IPS-NIHi7 (cell line): ENCODE data around the gene GALT.

ENCODE experiments used
- DNase-seq: peaks from one replicate; pipeline ENCODE4 v3.0.0; 2012; ENCODE audit warnings: mixed read lengths; ENCODE audit errors: extremely low spot score

Gene GALT

DNA sequence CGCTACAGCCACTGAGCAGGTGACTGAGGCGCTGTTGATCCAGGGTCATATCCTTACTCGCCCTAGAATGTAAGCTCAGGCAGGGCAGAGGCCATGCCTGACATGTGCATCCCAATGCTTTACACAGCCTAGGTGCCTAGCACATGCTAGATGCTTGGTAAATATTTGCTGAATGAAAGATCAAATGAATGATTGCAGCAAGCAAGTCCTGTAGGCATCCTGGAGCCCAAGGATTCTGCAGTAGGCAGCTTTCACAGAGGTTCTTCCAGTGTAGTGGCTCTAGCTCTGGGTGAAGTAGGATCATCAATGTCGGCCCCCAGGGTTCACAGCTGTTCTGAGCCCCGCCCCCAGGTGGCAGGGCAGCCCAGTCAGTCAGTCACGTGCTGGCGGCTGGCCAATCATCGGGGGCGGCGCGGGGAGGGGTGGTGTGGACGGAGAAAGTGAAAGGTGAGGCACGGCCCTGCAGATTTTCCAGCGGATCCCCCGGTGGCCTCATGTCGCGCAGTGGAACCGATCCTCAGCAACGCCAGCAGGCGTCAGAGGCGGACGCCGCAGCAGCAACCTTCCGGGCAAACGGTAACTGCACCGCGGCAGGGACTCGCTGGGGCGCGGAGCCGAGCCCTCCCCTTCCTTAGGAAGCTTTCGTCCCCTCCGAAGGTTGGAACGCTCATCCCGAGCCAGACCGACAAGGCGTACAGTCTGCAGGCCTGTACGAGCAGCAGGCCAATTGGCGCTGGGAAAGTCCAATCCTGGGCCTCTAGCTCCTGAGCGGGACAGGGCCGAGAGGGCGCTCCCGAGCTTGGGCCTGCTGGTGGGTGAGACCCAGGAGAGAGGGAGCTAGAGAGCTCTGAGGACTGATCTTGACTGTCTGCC, at the start of gene GALT:
Gene GALT, plus strand, starts transcription at position 465 of the 873 bp plus-strand sequence. Its CDS starts 30 bp downstream, at position 495.
- peak; percentile 95 for DNase-seq

DNA sequence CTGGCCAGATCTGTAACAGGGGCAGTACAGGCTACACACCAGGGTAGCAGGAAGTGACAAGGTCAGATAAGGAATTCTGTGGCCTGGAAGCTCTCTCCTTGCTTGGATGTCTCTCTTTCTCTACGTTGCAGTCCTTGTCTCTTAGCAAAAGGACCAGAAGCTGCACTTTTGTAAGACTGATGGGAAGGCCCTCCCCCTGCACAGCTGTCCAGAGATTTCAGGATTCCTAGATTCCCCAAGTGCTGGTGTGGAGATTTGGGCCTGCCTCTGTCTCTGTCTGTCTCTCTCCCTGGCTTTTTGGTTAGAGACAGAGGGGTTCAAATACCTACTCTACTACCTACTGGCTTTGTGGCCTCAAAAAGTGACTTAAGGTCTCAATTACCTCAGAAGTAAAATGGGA, 46.9 kb upstream of the GALT start:
- DNase-seq, result peak; percentile 27

DNA sequence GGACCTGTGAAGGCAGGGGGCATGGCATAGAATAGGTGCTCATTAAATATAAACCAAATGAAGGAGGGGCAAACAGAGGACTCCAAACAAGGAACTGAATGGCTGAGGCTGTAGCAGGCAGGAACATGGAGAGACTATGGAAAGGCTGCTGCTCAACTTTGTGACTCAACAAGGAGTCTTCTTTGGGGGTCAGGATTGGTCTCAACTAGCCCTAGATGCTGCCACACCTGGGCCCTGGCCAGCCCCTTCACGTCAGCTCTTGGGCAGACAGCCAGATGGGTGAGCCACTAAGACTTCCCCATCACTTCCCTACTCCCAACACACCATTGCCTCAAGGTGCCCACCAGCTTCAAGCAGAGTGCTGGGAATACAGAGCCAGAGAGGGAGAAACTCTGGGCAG, 45.6 kb upstream of the GALT start:
- DNase-seq, result no peak

DNA sequence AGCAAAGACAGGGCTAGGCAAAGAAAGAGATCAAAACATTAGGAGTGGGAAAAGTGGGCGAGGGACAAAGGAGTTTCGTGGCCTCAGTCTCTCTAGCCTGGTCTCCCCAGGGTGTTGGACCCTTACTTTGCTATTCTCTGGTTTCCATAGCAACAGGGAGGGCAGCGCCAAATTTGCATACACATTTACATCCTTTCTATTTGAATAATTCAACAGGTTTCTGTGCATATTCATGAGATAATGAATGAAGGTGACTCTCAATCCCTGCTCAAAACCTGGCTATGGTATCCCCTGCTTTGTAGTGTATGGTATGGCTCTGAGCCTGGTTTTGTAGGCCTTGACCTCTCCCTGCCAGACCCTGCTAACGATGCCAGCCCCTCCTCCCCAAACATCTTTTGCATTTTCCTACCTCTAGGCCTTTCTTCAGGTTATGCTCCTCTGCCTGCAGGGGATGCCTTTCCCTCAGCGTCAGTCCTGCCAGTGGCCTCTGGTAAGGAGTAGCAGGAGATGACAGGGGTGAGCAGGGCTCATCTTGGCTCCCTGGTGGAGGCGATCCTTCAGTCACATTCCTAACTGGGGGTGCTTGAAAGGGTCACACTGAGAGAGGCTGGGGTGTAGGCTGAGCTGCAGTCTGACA, 44.4 kb upstream of the GALT start:
- peak; percentile 33 for DNase-seq

DNA sequence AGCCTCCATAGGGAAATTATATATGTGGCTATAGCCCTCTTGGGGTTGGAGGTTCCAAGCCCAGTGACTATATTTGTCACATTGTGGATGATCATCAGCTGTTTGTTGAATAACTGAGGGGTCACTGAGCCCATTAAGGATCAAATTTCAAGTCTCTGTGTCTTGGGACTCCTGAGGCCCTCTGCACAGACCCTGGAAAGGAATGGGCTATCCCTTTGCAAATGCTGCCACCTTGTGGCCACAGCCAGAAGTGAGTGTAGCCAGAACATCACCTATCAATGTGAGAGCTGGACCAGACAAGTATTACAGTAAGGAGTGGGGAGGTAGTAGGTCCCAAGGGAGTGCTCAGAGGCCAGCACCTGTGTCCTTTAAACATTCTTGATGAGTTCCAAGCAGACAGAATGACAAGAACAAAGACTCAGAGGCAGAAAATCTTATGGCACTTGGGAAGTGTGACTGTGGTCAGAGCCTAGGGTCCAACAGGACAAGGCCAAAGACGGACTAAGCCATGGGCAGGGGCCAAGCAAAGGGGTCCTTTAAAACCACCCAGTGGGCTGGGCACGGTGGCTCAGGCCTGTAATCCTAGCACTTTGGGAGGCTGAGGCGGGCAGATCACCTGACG, 42.8 kb upstream of the GALT start:
- peak; percentile 90 for DNase-seq

DNA sequence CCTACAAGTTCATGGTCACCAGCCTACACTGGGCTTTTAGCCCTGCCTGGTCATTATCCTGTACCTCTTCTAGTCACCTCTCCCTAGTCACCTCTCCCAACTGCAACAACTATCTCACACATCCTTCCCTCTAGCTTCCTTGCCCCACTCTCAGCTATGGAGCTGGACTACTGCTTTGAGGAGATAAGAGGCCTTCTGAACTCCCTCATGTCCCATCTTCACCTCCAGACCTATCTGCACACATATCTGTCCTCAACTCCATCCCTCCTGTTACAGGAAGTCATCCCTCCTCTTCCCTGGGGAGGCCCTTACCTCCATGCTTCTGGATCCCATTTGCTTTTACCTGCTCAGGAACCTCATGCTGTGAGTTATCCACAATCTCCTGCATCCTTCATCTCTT, 40.3 kb upstream of the GALT start:
- DNase-seq, result no peak

DNA sequence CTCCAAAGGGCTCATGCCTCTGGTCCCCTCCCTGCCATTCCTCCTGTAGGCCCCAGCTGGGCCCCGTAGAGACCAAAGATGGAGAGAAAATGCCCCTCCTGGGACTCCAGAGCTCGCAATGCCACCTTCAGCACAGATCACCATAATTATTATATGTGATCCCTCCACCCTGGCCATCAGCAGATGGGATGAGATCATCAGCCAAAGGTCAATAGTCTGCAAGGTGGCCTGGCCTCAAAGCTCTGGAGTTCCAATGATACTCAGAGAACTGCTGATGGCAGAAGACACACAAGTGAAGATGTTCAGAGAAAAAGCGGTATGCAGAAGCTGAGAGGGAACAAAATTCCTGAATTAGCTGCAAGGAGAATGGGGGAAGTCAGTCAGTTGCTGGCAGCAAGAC, 39.6 kb upstream of the GALT start:
- DNase-seq, result no peak

DNA sequence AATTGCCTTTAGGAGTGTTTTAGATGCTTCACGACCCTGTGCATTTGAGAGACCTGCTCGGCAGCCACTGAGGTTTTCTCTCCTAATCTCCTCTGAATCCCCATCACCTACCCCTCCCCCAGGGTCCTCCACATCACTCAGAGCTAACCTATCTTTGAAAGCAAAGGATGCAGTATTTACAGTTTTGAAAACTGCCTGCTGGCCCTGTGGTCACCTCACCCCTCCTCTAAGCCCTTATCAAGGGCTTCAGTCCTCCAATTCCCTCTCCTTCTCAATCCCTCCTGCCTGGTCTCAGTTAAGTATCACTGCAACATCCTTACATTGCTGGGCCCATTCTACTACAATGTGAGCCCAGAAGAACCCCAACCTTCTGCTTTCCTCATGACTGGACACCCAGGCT, 39.1 kb upstream of the GALT start:
- no peak for DNase-seq

DNA sequence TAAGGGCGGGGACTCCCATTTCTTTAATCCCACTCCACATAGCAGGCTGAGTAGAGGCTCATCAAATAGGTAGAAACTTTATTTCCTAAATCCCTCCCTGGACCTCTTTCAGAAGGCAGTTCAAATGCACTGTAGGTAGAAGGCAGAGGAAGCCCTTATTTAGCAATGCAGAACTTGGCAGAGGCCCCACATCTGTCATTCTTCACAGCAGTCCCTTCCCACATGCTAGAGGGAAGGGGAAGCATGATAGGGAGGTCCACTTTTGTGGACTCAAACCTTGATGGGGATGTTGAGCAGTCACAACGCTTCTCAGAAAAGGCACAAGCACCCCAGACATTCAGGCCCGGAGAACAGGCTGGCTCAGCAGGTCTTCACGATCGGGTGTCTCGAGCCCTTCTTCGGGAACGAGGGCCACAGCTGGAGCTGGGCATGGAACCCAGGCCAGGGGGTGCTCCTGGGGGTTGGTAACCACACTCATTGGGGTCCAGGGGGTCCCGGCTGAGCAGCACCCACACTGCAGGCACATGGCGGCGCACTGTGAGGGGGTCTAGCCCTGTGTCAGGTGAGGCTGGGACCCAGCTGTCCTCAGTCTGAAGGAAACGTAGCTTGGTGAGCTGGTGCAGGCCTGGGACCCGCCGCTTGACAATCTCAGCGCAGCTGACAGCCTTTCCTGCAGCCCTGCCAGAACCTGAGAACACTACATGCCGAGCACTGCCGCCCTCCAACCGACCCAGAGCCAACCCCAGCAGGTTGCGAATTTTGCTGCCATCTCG, 35.9 kb upstream of the GALT start:
- DNase-seq, result no peak

DNA sequence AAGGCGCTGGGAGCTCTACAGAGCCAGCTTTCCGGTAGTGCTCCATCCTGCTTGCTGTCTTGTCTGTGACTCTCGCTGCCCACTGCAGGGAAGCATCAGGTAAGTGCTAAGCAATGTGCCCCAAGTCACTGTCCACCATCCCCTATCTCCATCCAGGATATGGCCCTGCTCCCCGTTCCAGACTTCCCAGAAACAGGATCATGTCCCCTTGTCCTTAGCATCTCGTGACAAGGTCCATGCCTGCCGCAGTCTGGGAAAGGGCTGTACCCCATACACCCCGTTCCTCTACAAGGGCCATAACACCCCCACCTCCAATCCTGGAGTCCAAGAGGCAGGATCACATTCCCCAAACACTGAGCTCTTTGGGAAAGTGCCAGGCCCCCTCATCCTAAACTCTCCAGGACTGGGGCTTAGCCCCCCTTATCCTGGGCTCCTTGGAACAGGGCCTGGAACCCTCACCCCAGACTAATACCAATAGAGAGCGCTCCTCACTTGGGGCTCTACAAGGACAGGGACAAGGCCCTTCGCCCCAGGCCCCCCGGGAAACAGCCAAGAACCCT, 35.1 kb upstream of the GALT start:
- DNase-seq, result no peak

DNA sequence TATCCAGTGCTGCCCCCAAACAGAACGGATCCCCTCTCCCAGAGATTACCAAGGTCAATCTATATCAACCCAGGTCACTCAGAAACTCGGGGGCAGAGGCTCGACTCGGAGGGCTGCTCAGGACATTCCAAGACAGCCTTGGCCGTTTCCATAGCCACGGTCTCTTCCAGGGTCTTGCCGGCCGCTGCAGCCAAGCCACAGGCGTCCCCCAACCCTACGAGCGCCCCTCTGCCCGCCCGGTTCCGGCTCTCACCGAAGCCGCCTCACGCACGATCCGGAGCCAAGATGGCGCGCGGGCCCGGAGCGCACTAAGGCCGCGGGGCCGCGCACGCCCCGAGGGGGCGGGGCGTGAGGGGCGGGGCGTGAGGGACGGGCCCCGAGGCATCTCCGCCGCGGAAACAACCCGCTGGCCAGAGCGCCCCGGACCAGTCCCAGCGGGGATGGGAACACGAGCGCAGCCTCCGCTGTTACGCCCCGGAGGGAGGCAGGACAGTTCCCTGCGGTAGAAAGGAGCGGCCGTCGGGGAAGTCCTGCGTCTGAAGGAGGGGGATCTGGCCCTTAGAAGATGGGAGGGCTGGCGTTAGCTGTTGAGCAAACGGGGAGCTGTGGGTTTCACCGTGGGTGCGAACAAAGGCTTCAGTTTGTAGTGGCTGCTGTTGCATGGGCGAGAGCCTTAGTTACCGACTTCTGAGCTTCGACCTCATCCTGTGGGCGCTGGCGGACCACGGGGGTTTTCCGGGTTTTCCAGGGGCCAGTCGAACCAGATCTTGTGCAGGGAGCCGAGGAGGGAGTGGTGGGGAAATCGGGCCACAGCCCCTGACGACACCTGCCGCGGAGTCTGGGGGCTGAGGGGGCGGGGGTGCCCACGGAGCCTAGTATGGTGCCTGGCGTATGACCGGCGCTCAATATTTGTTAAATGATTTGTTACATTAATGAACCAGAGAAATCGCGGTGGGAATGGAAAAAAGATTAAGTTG, 34.4 kb upstream of the GALT start, which contains the start of gene RPP25L:
Gene RPP25L, minus strand, starts transcription at position 287 of the 977 bp plus-strand sequence. CDS start 801 bp downstream, outside the sequence.
- peak; percentile 94 for DNase-seq

DNA sequence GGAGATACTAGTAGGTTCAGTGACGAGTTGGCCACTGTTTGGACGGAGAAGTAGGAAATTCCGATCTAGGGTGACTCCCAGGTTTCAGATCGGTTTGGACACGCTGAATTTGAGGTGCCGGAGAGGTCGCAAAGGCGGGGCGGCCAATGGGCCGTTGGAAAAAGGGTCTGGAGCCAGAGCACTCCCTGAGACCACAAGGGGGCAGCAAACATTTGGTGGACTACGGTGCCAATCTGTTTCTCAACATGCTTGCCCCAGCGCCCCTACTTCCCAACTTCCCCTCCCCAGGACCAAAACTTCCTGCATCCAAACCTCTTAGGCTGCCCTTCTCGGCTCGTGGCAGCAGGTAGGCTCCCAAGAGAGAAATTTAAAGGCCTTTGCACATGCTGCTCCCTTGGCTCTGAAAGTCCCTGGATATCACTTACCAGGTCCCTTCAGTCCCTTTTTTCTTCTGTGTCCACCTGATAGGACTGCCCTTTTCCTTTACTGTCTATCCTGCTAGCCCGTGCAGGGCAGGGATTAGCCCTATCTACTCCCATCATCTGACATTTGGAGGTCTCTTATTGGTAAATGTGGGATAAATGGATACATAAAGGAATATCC, 33.6 kb upstream of the GALT start:
- peak; percentile 87 for DNase-seq

DNA sequence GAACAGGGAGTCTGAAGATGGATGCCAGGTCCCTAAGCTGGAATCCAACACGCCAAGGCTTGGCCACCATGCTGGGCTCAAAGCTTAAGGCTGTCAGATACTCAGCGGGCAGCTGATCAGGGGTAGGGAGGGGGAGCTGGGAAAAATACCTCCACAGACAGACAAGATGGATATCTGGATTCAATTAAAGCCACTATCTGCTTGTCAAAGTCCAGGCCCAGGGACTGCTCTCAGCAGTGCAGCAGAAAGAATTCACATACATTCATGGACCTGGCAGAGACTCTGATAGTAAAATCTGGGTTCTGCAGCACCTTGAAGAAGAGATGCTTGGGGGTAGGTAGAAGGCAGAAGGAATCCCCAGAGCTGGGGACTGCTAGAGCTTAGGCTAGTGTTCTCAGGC, 31.3 kb upstream of the GALT start:
- DNase-seq, result no peak

DNA sequence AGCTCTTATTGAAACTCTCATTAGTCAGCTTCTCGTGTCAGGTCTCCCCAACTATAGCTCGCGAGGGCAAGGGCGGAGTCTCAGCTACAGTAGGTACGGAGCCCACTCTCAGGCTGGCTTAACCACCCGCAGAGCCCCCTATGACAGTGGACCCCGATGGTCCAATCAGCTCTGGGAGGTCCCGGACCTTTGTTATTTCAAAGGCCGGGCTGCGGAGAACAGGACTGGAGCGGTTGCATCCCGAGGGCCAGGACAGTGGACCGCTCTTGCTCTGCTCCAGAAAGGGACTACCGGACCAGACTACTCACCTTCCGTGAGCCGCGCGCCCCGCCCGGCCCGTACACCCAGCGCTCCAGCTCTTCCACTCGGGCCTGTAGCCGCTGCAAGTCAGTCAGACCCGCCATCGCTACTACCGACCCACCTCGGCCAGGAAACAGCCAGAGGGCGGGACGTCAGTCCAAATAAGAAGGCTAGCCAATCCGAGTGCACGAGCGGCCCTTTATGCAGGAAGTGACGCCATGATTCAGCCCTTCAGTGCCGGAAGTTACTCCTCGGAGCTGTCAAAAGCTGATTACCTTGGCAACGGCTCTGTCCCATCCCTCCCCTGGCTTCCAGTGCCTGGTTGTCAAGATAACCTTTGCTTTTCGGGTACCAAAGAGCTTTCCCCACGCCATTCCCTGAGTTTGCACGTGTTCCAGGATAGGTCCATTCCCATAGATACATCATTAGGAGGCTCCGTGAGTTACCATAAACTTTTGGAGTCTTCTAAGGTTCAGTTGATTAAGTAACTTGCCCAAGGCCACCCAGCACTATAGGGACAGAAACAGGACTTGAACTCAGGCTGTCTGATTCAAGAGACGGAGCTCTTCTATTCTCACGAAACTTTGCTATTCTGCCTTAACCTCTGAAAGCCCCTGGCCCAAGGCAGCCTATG, 26.1 kb upstream of the GALT start, which contains the start of gene DCTN3:
Gene DCTN3, minus strand, starts transcription at position 435 of the 934 bp plus-strand sequence. Its CDS starts 31 bp downstream, at position 404.
- DNase-seq, result peak; percentile 96

DNA sequence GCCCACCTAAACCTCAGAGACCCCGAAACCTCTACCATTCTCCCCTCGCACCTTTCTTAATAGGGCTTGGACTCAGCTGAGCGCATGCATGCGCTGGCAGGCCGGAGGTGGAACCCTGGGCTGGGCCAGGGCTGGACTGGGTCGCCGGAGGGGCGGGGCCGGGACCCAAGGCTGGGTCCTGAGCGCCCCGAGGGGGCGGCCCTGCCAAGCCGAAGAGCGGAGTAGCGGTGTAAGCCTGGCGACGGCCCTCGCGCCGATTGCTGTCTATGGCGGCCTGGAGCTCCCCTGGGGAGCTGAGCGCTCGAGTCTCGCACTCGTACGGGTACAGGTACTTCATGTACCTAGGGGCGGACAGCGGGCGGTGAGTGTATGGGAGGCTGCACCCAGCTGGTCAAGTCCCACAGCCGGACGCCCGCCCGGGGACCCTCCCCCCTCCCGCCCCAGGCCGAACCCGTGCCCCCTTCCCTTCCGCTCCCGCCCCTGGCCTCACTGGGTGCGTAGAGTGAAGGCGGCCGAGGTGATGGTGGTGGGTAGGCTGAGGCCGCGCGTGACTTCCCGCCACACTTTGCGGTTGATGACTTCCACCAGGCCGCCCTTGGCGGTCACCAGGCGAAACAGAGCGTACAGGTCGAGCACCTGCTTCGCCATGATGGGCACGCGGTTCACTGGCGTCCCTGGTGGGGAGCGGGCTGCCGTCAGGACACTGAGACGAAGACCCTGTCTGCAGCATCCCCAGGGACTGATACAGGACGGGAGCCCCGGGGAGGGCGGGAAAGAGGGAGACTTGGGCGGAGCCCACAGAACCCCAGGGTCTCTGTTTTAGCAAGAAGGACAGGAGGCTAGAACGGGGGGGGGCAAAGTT, 22.9 kb upstream of the GALT start:
- no peak for DNase-seq

DNA sequence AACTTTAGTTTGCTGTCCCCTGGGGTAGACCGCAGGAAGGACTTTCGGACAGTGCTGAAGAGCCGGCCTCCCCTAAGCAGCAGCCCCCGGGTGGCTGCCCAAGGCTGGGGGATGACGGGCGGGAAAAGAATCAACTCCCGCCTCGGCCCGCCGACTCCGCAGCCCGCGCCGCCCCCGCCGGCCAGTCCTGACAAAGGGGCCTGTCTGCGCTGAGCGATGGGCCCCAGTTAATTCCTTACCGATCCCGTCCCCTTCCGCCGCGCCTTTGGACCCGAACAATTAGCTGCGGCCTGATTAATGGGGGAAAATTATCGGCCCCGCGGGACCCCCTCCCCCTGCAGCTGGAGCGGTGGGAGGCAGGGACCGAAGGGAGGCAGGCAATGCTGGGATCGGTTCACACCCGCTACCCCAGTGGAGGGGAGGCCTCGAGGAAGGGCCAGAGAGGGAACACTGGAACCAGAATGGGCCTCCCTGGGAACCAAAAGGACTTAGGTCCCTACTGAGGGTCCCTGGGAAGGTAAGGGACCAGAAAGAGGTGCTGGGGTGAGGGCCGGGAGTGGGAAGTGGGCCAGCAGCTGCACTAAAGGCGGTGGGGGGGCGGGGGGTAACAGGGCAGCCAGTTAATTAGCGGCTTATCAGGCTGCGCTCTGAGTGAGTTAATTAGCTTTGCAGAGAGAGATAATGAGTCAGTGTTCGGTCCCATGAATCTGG, 21.8 kb upstream of the GALT start:
- DNase-seq, result no peak

DNA sequence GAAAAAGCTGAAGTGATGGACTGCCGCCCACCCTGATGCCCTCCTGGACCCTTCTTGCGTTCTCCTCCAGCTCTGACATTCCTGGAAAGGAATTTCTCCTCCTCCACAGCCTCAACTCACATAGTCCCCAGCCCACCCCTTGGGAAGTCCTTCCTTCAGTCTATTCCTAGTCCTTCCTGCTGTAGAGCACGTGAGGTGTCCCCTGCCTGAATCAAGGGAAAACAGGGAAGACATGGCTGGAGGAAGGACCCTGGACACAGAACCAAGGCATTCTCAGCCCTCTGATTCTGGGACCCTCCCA, 21.3 kb upstream of the GALT start:
- DNase-seq, result no peak
